KOPT-K1 (cell line): ENCODE measurements around the gene MAP3K21.

ENCODE experiments used
- H3K27ac ChIP-seq: fragments of 200-600 bp; sonication (generic); 2 replicates; pipeline ENCODE4 v1.5.1; 2016; ENCODE audit warnings: antibody characterized with exemption, mild to moderate bottlenecking, low read depth, low read length; ENCODE audit not compliant: poor library complexity, severe bottlenecking
- H3K36me3 ChIP-seq: fragments of 200-600 bp; sonication (generic); 2 replicates; pipeline ENCODE4 v1.5.1; 2017; ENCODE audit warnings: antibody characterized with exemption, mild to moderate bottlenecking, low read length, moderate library complexity; ENCODE audit not compliant: insufficient read depth
- H3K9me3 ChIP-seq: fragments of 200-600 bp; sonication (generic); 2 replicates; pipeline ENCODE4 v1.5.1; 2017; ENCODE audit warnings: antibody characterized with exemption, low read length, mild to moderate bottlenecking; ENCODE audit not compliant: insufficient read depth, poor library complexity, severe bottlenecking

Gene MAP3K21

DNA sequence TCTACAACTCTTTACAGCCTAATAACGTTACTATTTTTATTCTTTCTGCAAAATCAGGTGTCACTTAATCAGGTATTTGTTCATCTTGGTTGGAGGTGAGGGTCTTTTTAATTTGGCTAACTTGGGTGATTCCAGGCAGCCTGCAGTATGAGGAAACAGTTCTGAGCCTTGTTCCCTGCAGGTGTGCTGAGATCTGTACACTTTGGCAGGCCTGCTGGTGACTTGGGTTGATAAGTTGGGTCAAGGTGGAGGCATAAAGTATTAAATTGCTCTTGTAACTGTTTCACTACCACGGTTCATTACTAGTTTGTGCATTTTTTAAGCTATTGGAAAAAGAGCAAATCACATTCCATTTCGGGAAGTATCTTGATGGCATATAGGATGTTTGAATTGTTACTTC is 10.0 kb downstream of the MAP3K21 start:
- Histone ChIP-seq H3K9me3 (no peaks in the 10 kb centered on the region), H3K36me3 (no peaks in the 10 kb centered on the region), H3K27ac (no peak overlapping the region)

DNA sequence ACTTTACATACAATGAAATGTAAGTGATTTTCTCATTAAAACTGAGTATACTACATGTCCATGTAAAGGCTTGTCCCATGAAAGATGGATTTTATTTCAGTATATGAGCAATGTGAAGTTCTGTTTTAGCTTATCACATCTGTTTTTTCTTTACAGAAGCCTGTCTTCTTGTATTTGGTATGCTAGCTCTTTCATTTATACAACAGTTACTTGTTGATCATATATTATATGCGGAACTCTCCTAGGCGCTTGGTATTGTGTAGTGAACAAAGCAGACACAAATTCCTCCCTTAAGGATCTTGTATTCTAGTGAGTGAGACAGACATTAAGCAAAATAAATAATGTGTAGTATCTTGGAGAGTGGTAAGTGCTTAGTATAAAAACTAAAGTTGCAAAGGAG is 10.6 kb downstream of the MAP3K21 start:
- Histone ChIP-seq H3K36me3 (no peaks in the 10 kb centered on the region), H3K27ac (no peak overlapping the region), H3K9me3 (no peaks in the 10 kb centered on the region)

DNA sequence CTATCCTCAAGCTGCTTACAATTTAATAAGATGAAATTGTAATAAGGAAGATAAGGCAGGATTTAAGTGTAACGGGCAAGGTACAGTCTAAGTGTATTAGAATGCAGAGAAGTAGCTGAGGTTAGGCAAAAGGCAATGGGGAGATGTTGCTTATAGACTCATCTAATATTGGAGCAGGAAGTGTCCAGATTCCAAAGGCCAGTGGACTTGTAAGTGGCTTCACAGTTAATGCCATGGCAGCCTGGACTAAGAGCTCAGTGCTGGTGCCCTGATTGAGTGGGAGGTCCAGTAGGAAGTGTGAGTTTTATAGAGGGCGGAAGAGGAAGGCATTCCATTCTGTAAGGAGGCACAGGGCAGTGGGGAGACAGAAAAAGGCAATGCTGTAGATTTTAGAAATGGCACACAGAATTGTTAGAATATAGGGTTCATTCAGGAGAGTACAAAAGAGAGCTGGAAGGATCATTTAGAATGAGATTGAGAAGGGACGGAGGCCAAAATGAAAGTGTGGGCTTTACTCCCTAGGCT is 12.6 kb downstream of the MAP3K21 start:
- no peak overlapping the region for H3K27ac ChIP-seq
- H3K36me3 ChIP-seq: no peaks in the 10 kb centered on the region
- no peaks in the 10 kb centered on the region for H3K9me3 ChIP-seq

DNA sequence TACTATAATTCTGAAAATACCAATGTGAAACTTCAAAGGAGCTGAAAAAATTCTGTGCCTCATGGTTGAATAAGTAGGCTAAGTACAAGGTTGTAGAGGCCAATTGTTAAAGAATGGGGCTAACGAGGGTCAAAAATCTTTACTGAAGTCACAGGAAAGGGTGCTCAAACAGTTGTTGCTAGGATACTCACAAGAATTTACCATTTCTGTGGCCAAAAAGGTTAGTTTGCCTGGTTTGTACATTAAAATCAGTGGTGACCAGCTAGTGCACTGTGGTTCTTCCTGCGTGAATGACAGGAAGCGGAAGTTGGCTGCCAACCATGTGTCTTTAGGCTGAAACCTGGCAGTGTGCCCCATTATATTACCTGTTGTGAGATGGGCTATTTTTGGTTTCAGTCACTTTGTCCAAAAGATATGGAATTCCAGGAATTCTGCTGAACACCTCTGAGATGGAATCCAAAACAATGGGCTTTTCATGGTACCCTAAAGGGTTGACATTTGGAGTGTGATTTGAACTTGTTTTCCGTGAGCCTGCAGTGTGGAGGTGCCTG is 13.5 kb downstream of the MAP3K21 start:
- no peak overlapping the region for H3K27ac ChIP-seq
- H3K36me3 ChIP-seq: no peaks in the 10 kb centered on the region
- no peaks in the 10 kb centered on the region for H3K9me3 ChIP-seq

DNA sequence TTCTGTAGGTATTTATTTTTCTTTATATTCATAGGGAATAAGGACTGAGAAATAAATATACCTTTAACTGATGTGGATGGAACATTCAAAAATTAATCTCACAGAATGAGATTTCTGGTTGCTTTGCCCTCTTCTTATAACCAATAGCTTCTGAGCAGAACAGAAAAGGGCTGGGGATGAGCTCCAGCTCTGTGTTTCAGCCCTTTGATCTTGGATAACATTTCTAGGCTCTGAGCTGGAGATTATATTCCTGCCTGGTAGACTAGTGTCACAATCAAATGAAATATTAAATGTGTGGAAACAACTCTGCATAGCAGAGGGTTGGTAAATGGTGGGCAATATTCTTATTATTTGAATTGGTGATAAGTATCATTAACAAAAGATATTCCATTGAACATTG is 14.6 kb downstream of the MAP3K21 start:
- Histone ChIP-seq H3K9me3 (no peaks in the 10 kb centered on the region), H3K27ac (no peak overlapping the region), H3K36me3 (no peaks in the 10 kb centered on the region)

DNA sequence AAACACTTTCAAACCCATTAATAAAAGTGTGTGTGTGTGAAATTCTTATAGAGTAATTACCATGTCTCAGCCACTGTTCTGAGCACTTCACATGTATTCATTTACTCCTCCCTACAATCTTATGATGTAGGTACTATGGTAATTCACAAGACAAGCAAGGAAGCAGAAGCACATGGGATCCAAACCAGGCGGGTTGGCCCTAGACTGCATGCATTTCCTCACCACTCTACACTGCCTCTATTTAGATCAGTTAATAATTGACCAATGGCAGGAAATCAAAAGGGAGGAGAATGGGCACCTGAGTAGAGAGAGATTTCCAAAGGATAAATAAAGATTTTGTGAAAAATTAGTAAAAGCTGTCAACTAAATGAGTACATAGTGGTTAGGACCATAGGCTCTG is 15.7 kb downstream of the MAP3K21 start:
- H3K9me3 ChIP-seq: no peaks in the 10 kb centered on the region
- H3K27ac ChIP-seq: no peak overlapping the region
- H3K36me3 ChIP-seq: no peaks in the 10 kb centered on the region

DNA sequence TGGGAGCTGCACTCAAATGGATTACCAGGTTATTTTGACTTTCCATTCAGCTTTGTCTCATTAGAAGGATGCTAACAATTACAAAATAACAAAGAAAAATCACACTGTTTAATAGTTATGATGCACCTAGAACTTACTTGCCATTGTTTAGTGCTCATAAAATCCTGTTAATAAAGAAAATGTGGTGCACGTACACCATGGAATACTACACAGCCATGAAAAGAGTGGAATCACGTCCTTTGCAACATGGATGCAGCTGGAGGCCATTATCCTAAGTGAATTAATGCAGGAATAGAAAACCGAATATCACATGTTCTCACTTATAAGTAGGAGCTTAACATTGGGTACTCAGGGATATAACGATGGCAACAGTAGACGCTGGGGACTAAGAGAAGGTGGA is 19.8 kb downstream of the MAP3K21 start:
- H3K36me3 ChIP-seq: no peaks in the 10 kb centered on the region
- H3K27ac ChIP-seq: no peak overlapping the region
- no peaks in the 10 kb centered on the region for H3K9me3 ChIP-seq

- H3K9me3 ChIP-seq: no peaks in the 10 kb centered on the region
- H3K27ac ChIP-seq: no peak overlapping the region
- no peaks in the 10 kb centered on the region for H3K36me3 ChIP-seq
Measured at GRCh38 chr1:233349137-233349536, 21.6 kb downstream of the MAP3K21 start.

DNA sequence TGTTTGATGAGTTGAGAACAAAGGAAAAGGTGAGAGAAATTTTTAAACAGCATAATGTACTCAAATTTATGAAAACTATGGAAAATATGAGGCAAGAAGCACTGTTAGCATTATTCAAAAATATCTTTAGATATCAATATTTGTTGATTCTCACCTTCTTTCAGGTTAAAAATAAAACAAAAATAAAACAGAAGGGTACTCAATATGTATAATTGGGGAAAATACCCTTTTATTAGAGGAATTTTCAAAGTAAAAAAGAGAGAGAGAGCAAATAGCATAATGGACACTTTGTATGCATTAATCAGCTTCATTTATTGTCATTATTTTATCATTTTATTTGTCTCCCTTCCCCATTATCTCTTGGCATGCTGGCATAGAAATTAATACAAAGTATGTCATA is 27.5 kb downstream of the MAP3K21 start:
- no peaks in the 10 kb centered on the region for H3K9me3 ChIP-seq
- no peak overlapping the region for H3K27ac ChIP-seq
- no peaks in the 10 kb centered on the region for H3K36me3 ChIP-seq

DNA sequence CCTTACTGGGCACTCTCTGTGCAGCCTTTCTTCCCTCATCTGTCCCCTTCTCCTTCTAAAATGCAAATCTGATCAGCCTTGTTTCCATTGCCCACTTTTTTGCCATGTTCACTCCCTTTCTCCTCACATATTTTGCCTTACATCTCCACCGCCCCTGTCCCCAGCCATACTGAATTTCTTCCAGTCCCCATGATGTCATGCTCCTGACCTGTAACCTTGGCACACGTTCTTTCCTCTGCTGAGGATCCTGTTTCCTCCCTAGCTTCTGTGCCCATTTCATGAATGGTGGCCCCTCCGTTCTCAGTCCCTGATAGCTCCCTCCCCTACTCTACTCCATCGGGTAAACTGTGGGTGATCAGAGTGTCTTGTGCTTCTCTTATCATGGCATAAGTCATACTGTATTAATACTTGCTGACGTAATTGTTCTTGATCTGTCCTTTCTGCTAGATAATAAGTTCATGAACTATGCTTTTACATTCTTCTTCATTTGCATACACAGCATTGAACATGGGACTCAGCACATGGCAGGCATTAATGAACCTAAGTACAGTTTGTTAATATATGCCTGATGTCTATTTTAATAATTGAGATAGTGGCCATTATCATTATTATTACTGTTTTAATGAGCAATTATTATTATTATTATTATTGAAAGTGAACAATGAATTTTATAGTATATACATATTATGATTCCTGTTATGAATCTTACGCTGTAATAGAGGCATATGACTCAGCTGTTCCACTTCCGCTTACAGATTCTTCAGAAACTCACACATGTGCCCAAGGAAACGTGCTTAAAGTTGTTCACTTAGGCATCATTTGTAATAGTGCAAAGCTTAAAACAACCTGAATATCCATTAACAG is 28.5 kb downstream of the MAP3K21 start:
- no peak overlapping the region for H3K27ac ChIP-seq
- H3K9me3 ChIP-seq: no peaks in the 10 kb centered on the region
- H3K36me3 ChIP-seq: no peaks in the 10 kb centered on the region

- Histone ChIP-seq H3K27ac (no peak overlapping the region), H3K36me3 (no peaks in the 10 kb centered on the region), H3K9me3 (no peaks in the 10 kb centered on the region)
Measured at GRCh38 chr1:233356705-233356987, 29.1 kb downstream of the MAP3K21 start.

- Histone ChIP-seq H3K27ac (no peak overlapping the region), H3K9me3 (no peaks in the 10 kb centered on the region), H3K36me3 (no peaks in the 10 kb centered on the region)
Measured at GRCh38 chr1:233357595-233358397, 30.3 kb downstream of the MAP3K21 start.

DNA sequence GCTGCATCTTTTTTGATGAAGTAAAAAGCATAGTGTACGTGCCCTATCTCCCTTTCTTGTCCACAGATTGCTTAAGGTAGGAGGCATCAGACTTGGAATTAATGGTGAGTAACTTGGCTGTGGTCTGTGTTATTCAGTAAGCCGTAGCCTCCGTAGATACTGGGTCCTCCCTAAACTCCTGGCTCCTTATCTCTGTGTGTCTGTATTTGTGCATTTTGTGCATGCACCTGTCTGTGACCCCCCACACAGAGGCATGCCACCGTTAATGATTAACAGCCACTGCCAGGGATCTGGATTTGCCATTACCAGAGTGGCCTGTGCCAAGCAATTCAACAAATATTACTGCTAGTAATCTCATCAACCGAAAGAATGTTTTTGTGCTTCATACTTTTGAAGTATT is 31.9 kb downstream of the MAP3K21 start:
- Histone ChIP-seq H3K36me3 (no peaks in the 10 kb centered on the region), H3K9me3 (no peaks in the 10 kb centered on the region), H3K27ac (no peak overlapping the region)

GRCh38 chr1:233359905-233360304 is 32.4 kb downstream of the MAP3K21 start:
- Histone ChIP-seq H3K36me3 (no peaks in the 10 kb centered on the region), H3K27ac (no peak overlapping the region)

DNA sequence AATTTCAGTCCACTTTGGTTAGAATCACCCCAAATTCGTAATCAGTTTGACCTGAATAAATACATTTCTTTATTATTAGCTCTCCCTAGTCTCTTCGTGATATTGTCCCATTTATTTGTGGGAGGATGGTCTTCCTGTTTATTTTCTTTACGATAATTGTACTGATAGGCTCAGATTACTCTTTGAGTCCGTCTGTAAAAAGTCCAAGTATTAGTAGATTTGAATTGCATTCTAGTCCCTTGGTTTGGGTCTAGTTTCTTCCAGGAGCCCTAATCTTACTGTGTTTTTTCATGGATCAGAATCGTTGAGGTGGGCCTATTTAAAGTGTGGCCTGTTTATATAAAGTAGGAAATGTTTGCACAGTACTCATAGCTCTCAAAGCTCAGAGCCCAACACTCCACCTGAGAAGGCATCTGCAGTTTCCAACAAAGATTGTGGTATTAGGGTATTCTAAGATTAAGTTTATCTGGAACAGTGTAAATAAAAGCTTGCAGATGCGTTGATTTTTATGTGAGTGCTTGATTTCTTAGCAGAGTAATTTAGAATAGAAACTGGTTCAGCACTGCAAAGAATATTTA is 33.1 kb downstream of the MAP3K21 start:
- Histone ChIP-seq H3K36me3 (no peaks in the 10 kb centered on the region), H3K27ac (no peak overlapping the region), H3K9me3 (no peaks in the 10 kb centered on the region)

More at GRCh38 chr1:233359905-233360304, 32.4 kb downstream of the MAP3K21 start:
- H3K9me3 ChIP-seq: no peaks in the 10 kb centered on the region
